ENCODE measurements around the gene LPCAT1.

DNA sequence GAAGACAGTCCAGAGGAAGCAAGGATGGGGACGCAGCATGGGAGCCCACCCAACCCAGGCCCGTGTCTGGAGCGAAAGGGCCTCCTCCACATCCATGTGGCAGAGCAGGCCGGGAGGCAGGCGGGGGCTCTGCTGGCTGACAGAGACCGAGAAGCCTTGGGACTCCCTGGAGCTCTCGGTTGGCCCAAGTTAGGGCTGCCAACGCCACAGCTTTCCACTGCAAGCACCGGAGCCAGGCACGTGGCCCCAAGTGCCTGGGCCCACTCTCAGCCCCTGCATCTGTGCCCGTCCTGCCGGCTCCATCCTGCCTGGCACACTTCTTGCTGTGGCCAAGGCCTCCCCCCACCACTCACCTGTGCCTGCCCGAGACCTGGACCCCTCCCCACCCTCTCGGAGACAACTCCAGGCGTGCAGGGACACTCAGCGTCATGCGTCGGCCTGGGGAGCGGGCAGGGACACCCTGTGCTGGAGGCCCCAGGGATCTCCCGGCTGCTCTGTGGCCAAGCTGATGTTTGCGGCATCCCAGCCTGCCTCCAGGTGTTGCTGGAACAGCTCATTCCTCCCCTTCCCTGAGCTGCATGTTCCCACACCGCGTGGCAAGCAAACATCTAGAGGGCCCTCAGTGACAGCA is 110.0 kb downstream of the LPCAT1 start:
- TF ChIP-seq, protein P1, sequence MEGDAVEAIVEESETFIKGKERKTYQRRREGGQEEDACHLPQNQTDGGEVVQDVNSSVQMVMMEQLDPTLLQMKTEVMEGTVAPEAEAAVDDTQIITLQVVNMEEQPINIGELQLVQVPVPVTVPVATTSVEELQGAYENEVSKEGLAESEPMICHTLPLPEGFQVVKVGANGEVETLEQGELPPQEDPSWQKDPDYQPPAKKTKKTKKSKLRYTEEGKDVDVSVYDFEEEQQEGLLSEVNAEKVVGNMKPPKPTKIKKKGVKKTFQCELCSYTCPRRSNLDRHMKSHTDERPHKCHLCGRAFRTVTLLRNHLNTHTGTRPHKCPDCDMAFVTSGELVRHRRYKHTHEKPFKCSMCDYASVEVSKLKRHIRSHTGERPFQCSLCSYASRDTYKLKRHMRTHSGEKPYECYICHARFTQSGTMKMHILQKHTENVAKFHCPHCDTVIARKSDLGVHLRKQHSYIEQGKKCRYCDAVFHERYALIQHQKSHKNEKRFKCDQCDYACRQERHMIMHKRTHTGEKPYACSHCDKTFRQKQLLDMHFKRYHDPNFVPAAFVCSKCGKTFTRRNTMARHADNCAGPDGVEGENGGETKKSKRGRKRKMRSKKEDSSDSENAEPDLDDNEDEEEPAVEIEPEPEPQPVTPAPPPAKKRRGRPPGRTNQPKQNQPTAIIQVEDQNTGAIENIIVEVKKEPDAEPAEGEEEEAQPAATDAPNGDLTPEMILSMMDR (conservative IDR thresholded peaks at IDR 0.05; ENCODE audit: low read depth, low read length): no peak
- no peak for TF ChIP-seq POLR2A (IDR thresholded peaks at IDR 0.05; ENCODE audit: low read depth, low read length)
- TF ChIP-seq, protein P2, sequence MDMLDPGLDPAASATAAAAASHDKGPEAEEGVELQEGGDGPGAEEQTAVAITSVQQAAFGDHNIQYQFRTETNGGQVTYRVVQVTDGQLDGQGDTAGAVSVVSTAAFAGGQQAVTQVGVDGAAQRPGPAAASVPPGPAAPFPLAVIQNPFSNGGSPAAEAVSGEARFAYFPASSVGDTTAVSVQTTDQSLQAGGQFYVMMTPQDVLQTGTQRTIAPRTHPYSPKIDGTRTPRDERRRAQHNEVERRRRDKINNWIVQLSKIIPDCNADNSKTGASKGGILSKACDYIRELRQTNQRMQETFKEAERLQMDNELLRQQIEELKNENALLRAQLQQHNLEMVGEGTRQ (IDR thresholded peaks at IDR 0.05; ENCODE audit: low read depth, low read length): no peak

All from IMR-90 (cell line).